Measurements from ENCODE around the gene RANBP3L.

Gene RANBP3L

DNA sequence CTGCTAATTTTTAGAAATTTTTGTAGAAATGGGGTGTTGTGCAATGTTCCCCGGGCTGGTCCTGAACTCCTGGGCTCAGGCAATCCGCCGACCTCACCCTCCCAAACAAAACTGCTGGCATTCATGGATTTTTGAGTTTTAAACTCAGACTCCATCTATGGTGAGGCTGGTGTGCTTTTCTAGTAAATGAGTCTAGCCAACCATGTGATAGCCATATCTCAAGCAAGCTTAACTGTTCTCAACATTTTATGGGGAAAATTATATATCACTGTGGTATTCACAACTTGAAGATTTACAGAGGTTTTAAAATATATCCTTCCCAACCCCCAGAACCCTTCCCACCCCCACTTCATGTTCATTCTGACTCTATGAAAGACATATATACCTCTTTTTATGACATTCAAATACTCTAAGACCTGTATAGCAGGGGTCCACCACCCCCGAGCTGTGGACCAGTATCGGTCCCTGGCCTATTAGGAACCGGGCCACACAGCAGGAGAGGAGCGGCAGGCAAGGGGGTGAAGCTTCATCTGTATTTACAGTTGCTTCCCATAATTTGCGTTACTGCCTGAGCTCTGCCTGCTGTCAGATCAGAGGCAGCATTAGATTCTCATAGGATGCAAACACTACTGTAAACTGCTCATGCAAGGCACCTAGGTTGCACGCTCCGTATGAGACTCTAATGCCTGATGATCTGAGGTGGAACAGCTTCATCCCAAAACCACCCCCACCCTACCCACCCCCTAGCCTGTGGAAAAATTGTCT lies 55.5 kb downstream of the RANBP3L start:
- no peak for ATAC-seq
- TF ChIP-seq ZFP30 (CRISPR knock-in tag; IDR thresholded peaks at IDR 0.05) (no peak), ZNF70 (CRISPR knock-in tag; IDR thresholded peaks at IDR 0.05) (no peak), ESRRG (CRISPR knock-in tag; IDR thresholded peaks at IDR 0.05) (no peak), ZNF565 (CRISPR knock-in tag; conservative IDR thresholded peaks at IDR 0.05; ENCODE audit: low read depth) (no peak), BACH2 (CRISPR knock-in tag; IDR thresholded peaks at IDR 0.05; ENCODE audit: borderline replicate concordance) (no peak), GLIS3 (CRISPR knock-in tag; IDR thresholded peaks at IDR 0.05) (no peak), SNAI2 (CRISPR knock-in tag; IDR thresholded peaks at IDR 0.05) (no peak), ISL1 (CRISPR knock-in tag; IDR thresholded peaks at IDR 0.05) (no peak), TCF4 (CRISPR knock-in tag; IDR thresholded peaks at IDR 0.05; ENCODE audit: borderline replicate concordance) (no peak), PPARA (CRISPR knock-in tag; IDR thresholded peaks at IDR 0.05; ENCODE audit: borderline replicate concordance) (no peak), CSDC2 (CRISPR knock-in tag; IDR thresholded peaks at IDR 0.05) (no peak), ZFP3 (CRISPR knock-in tag; IDR thresholded peaks at IDR 0.05) (no peak)
- TF ChIP-seq, protein P1, sequence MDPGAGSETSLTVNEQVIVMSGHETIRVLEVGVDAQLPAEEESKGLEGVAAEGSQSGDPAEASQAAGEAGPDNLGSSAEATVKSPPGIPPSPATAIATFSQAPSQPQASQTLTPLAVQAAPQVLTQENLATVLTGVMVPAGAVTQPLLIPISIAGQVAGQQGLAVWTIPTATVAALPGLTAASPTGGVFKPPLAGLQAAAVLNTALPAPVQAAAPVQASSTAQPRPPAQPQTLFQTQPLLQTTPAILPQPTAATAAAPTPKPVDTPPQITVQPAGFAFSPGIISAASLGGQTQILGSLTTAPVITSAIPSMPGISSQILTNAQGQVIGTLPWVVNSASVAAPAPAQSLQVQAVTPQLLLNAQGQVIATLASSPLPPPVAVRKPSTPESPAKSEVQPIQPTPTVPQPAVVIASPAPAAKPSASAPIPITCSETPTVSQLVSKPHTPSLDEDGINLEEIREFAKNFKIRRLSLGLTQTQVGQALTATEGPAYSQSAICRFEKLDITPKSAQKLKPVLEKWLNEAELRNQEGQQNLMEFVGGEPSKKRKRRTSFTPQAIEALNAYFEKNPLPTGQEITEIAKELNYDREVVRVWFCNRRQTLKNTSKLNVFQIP (CRISPR knock-in tag; IDR thresholded peaks at IDR 0.05; ENCODE audit: borderline replicate concordance, low read depth) = no peak
- TF ChIP-seq, protein P2, sequence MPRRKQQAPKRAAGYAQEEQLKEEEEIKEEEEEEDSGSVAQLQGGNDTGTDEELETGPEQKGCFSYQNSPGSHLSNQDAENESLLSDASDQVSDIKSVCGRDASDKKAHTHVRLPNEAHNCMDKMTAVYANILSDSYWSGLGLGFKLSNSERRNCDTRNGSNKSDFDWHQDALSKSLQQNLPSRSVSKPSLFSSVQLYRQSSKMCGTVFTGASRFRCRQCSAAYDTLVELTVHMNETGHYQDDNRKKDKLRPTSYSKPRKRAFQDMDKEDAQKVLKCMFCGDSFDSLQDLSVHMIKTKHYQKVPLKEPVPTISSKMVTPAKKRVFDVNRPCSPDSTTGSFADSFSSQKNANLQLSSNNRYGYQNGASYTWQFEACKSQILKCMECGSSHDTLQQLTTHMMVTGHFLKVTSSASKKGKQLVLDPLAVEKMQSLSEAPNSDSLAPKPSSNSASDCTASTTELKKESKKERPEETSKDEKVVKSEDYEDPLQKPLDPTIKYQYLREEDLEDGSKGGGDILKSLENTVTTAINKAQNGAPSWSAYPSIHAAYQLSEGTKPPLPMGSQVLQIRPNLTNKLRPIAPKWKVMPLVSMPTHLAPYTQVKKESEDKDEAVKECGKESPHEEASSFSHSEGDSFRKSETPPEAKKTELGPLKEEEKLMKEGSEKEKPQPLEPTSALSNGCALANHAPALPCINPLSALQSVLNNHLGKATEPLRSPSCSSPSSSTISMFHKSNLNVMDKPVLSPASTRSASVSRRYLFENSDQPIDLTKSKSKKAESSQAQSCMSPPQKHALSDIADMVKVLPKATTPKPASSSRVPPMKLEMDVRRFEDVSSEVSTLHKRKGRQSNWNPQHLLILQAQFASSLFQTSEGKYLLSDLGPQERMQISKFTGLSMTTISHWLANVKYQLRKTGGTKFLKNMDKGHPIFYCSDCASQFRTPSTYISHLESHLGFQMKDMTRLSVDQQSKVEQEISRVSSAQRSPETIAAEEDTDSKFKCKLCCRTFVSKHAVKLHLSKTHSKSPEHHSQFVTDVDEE (CRISPR knock-in tag; IDR thresholded peaks at IDR 0.05) = no peak
- TF ChIP-seq, protein P3, sequence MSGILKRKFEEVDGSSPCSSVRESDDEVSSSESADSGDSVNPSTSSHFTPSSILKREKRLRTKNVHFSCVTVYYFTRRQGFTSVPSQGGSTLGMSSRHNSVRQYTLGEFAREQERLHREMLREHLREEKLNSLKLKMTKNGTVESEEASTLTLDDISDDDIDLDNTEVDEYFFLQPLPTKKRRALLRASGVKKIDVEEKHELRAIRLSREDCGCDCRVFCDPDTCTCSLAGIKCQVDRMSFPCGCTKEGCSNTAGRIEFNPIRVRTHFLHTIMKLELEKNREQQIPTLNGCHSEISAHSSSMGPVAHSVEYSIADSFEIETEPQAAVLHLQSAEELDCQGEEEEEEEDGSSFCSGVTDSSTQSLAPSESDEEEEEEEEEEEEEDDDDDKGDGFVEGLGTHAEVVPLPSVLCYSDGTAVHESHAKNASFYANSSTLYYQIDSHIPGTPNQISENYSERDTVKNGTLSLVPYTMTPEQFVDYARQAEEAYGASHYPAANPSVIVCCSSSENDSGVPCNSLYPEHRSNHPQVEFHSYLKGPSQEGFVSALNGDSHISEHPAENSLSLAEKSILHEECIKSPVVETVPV (CRISPR knock-in tag; IDR thresholded peaks at IDR 0.05) = no peak
- TF ChIP-seq, protein P4, sequence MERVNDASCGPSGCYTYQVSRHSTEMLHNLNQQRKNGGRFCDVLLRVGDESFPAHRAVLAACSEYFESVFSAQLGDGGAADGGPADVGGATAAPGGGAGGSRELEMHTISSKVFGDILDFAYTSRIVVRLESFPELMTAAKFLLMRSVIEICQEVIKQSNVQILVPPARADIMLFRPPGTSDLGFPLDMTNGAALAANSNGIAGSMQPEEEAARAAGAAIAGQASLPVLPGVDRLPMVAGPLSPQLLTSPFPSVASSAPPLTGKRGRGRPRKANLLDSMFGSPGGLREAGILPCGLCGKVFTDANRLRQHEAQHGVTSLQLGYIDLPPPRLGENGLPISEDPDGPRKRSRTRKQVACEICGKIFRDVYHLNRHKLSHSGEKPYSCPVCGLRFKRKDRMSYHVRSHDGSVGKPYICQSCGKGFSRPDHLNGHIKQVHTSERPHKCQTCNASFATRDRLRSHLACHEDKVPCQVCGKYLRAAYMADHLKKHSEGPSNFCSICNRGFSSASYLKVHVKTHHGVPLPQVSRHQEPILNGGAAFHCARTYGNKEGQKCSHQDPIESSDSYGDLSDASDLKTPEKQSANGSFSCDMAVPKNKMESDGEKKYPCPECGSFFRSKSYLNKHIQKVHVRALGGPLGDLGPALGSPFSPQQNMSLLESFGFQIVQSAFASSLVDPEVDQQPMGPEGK (CRISPR knock-in tag; IDR thresholded peaks at IDR 0.05; ENCODE audit: borderline replicate concordance) = no peak

DNA sequence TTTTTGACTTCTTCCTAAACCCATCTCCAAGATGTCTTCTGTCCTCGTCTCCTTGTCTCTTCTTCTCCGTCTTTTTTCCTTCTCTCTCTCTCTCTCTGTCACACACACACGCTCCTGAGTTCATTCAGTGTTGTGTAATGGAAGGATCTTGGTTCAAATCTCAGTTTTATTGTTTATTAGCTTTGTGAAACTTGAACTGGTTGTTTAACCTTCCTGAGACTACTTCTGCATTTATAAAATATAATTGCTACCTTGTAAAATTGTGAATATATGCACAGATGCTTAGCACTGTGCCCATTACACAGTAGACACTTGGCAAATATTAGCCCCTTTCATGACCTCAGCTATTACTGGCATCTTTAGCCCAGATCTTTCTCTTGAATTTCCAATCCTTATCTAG lies 57.6 kb downstream of the RANBP3L start:
- TF ChIP-seq ARNTL (CRISPR knock-in tag; IDR thresholded peaks at IDR 0.05; ENCODE audit: borderline replicate concordance, low read depth) = no peak
- no peak for TF ChIP-seq ZC3H10 (CRISPR knock-in tag; IDR thresholded peaks at IDR 0.05)
- TF ChIP-seq ISL1 (CRISPR knock-in tag; IDR thresholded peaks at IDR 0.05) = no peak
- no peak for TF ChIP-seq GLIS3 (CRISPR knock-in tag; IDR thresholded peaks at IDR 0.05)
- no peak for ATAC-seq

DNA sequence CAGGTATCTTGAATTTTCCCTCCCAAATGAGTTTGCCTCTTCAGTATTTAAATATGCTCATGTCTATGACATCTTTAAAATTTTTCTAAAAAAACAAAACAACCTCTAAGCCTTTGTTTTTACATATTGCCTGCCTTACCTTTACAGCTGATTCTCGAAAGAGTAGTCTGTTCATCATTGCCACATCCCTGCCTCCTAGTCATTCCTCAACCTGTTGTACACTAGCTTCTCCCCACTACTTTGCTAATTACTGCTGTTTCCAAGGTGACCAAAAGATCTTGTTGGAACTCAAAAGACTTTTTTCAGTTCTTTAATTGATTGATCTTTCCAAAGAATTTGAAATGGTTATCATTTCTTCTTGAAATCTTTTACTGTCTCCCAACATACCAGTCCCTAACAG lies 58.0 kb downstream of the RANBP3L start:
- no peak for ATAC-seq
- TF ChIP-seq, protein P5, sequence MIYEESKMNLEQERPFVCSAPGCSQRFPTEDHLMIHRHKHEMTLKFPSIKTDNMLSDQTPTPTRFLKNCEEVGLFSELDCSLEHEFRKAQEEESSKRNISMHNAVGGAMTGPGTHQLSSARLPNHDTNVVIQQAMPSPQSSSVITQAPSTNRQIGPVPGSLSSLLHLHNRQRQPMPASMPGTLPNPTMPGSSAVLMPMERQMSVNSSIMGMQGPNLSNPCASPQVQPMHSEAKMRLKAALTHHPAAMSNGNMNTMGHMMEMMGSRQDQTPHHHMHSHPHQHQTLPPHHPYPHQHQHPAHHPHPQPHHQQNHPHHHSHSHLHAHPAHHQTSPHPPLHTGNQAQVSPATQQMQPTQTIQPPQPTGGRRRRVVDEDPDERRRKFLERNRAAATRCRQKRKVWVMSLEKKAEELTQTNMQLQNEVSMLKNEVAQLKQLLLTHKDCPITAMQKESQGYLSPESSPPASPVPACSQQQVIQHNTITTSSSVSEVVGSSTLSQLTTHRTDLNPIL (CRISPR knock-in tag; IDR thresholded peaks at IDR 0.05; ENCODE audit: low read depth) = no peak
- TF ChIP-seq RARB (CRISPR knock-in tag; IDR thresholded peaks at IDR 0.05) (no peak), TCF4 (CRISPR knock-in tag; IDR thresholded peaks at IDR 0.05; ENCODE audit: borderline replicate concordance) (no peak), GLIS3 (CRISPR knock-in tag; IDR thresholded peaks at IDR 0.05) (no peak), ISL1 (CRISPR knock-in tag; IDR thresholded peaks at IDR 0.05) (no peak), ZFP30 (CRISPR knock-in tag; IDR thresholded peaks at IDR 0.05) (no peak), BACH2 (CRISPR knock-in tag; IDR thresholded peaks at IDR 0.05; ENCODE audit: borderline replicate concordance) (no peak), ZNF565 (CRISPR knock-in tag; conservative IDR thresholded peaks at IDR 0.05; ENCODE audit: low read depth) (no peak), ZFP3 (CRISPR knock-in tag; IDR thresholded peaks at IDR 0.05) (no peak), ZC3H10 (CRISPR knock-in tag; IDR thresholded peaks at IDR 0.05) (no peak), ZNF70 (CRISPR knock-in tag; IDR thresholded peaks at IDR 0.05) (no peak), OSR1 (CRISPR knock-in tag; IDR thresholded peaks at IDR 0.05) (no peak), ZNF8 (CRISPR knock-in tag; IDR thresholded peaks at IDR 0.05) (no peak), ESRRG (CRISPR knock-in tag; IDR thresholded peaks at IDR 0.05) (no peak), SNAI2 (CRISPR knock-in tag; IDR thresholded peaks at IDR 0.05) (no peak)
- TF ChIP-seq, protein P1 (CRISPR knock-in tag; IDR thresholded peaks at IDR 0.05; ENCODE audit: borderline replicate concordance, low read depth) = no peak
